Measurements from ENCODE around the gene SLC30A5. TPM values are rescaled to one million over a fixed set of nuclear protein-coding genes. Genes with fewer than 3 reads are reported as not detected.

Gene SLC30A5
- total RNA-seq, 1 experiment from 2014 or later, result 48.8 TPM

DNA sequence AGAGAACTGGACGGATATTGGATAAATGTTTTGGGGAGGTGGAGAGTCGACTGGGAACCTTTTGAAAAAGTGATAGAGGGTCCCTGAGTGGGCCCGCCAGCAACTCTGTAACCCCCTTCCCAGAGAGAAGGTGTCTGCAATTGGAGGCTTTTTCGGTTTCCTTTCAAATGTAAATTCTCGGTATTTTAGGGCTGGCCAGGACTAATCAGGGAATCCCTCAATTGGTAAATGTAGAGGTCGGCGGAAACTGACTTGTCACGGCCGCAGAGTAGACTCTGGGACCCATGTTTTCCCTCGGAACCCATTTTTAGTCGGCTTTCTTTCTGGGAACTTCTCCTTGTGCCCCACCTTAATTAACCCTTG, 73.7 kb downstream of the SLC30A5 start:
- no peak for DNase-seq (ENCODE audit: low read depth)

DNA sequence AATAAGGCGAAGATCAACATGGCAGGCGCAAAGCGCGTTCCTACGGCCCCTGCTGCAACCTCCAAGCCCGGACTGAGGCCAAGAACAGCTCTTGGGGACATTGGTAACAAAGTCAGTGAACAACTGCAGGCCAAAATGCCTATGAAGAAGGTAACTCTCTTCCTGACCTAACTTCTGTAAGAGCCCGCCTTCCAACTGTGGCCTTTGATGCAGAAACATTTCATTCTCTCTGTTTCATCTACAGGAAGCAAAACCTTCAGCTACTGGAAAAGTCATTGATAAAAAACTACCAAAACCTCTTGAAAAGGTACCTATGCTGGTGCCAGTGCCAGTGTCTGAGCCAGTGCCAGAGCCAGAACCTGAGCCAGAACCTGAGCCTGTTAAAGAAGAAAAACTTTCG, 74.1 kb downstream of the SLC30A5 start:
- DNase-seq (ENCODE audit: low read depth), result no peak

DNA sequence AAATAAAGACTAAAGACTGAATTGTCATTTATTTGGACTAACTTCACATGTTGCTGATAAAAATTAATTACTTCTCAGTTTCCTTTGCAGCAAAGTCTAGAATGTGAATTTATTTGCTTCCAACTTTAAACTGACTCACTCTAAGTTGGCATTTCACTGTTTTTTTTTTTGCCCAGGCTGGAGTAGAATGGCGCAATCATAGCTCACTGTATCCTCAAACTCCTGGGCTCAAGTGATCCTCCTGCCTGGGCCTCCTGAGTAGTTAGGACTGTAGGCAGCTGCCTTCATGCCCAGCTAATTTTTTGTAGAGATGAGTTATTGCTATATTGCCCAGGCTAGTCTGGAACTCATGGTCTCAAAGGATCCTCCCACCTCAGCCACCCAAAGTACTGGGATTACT, 76.7 kb downstream of the SLC30A5 start:
- no peak for DNase-seq (ENCODE audit: low read depth)

DNA sequence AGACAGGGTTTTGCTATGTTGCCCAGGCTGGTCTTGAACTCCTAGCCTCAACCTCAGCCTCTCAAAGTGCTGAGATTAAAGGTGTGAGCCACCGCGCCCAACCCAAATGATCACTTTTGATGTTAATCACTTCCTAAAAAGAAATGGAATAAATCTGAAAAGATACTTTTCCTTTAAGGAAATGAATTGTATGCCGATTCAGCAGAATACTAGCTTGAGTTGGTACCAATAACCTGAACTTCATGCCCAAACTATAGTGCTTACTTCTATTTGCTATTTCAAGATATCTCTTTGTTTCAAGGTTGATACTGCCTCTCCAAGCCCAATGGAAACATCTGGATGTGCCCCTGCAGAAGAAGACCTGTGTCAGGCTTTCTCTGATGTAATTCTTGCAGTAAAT, 77.2 kb downstream of the SLC30A5 start:
- DNase-seq (ENCODE audit: low read depth), result no peak

Other genes with a start within 250 kb of the SLC30A5 start
- 474 and 526 TPM in 2 replicates for gene CCNB1, start 73.1 kb downstream of the SLC30A5 start, total RNA-seq (2014; rRNA removed; shearing (Covaris generic))
- 56.5 and 57.9 TPM in 2 replicates for gene CENPH, start 95.6 kb downstream of the SLC30A5 start, total RNA-seq (2014; rRNA removed; shearing (Covaris generic))
- 43.0 and 45.4 TPM in 2 replicates for gene CDK7, start 140.9 kb downstream of the SLC30A5 start, total RNA-seq (2014; rRNA removed; shearing (Covaris generic))
- 3.7 and 4.0 TPM in 2 replicates for gene CCDC125, start 238.8 kb downstream of the SLC30A5 start, total RNA-seq (2014; rRNA removed; shearing (Covaris generic))

All from RPMI7951 (cell line).